ENCODE measurements around the gene THSD4. TPM values are rescaled to one million over a fixed set of nuclear protein-coding genes. Genes with fewer than 3 reads are reported as not detected.

The THSD4 gene
- total and polyA plus RNA-seq, 2 of the 4 experiments (the other 2 are of a cell fraction), result 25.5 to 31.1 TPM

DNA sequence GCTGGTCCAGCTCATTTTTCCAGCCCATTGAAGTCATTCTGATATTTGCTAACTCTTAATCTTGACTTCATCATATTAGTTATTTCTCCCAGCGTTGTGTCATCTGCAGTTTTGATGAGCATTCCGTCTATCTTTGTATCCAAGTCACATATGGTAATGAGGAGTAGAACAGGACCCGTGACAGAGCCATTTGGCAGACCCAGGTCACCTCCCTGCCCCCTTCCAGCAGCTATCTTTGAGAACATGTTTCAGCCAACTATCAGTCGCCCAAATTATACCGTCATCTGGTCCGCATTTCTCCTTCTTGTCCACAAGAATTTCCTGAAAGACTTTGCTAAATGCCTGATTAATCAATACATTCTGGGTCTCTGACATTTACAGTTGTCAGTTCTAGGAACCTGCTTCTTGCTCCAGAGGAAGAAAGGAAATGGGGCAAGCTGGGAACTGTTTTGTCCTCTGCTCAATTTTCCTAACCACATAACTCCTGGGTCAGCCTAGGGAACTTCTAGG is 347.9 kb downstream of the THSD4 start:
- Histone ChIP-seq H4K5ac (ENCODE audit: low read depth, low read length) (no peak overlapping the region), H3K9me3 (ENCODE audit: control insufficient read depth, insufficient read depth, low read length) (no peaks in the 10 kb centered on the region), H3K4me1 (ENCODE audit: control insufficient read depth, insufficient read depth, low read length) (no peaks in the 10 kb centered on the region), H4K8ac (ENCODE audit: low read depth in 2 of 2, low read length in 2 of 2) (no peak overlapping the region), H3K23ac (ENCODE audit: low read depth, low read length) (no peak overlapping the region), H2BK5ac (ENCODE audit: low read depth, low read length, poor library complexity, severe bottlenecking) (no peak overlapping the region), H3K4ac (ENCODE audit: low read depth, low read length) (no peak overlapping the region), H3K79me1 (ENCODE audit: low read depth in 1 of 2, low read length in 2 of 2) (peaks cover 0 to 11% of the 10 kb centered on the region in 2 experiments; a peak in 1 of 4 replicates), H2AFZ (replicated peaks; ENCODE audit: low read length, poor library complexity) (no peak overlapping the region), H2BK120ac (ENCODE audit: low read depth, low read length) (no peak overlapping the region), H3K9me1 (ENCODE audit: insufficient read depth, low read length) (no peaks in the 10 kb centered on the region), H3K9ac (ENCODE audit: low read depth, low read length) (no peak overlapping the region), H4K91ac (ENCODE audit: insufficient read depth, low read depth, low read length) (no peak overlapping the region), H3K27ac (ENCODE audit: insufficient read depth, low read length) (no peak overlapping the region), H2BK15ac (ENCODE audit: low read depth, low read length) (no peak overlapping the region), H2AK5ac (ENCODE audit: low read depth, low read length) (no peak overlapping the region), H3K4me3 (ENCODE audit: insufficient read depth, low read depth, low read length) (no peak overlapping the region), H3K4me2 (ENCODE audit: low read depth, low read length) (no peak overlapping the region), H3K14ac (replicated peaks; ENCODE audit: low read depth, low read length) (no peak overlapping the region), H4K20me1 (ENCODE audit: insufficient read depth, low read length) (peaks cover 4% of the 10 kb centered on the region; the same call in 1 of the 2 replicates), H3K18ac (ENCODE audit: low read depth, low read length) (no peak overlapping the region), H3K56ac (ENCODE audit: extremely low read depth, insufficient read depth, low read length) (no peak overlapping the region), H3K27me3 (ENCODE audit: control insufficient read depth, insufficient read depth, low read length) (no peaks in the 10 kb centered on the region), H3K36me3 (ENCODE audit: control insufficient read depth, insufficient read depth, low read length) (no peaks in the 10 kb centered on the region), H2AK9ac (replicated peaks; ENCODE audit: low read depth, low read length, poor library complexity) (no peak overlapping the region), H2BK20ac (ENCODE audit: low read depth, low read length) (no peak overlapping the region)
- TF ChIP-seq POLR2A (IDR thresholded peaks at IDR 0.05; ENCODE audit: low read depth, low read length) (no peak), FOS (IDR thresholded peaks at IDR 0.05; ENCODE audit: low read depth, low read length) (no peak), BHLHE40 (IDR thresholded peaks at IDR 0.05; ENCODE audit: low read depth, low read length) (no peak), MAZ (IDR thresholded peaks at IDR 0.05; ENCODE audit: borderline replicate concordance, low read depth, low read length) (no peak), RAD21 (IDR thresholded peaks at IDR 0.05; ENCODE audit: low read length) (no peak), NFE2L2 (IDR thresholded peaks at IDR 0.05; ENCODE audit: low read depth, low read length) (no peak), RFX5 (IDR thresholded peaks at IDR 0.05; ENCODE audit: low read depth, low read length) (no peak), CEBPB (IDR thresholded peaks at IDR 0.05; ENCODE audit: low read depth, low read length) (no peak), MAFK (IDR thresholded peaks at IDR 0.05; ENCODE audit: low read depth, low read length) (no peak), SMC3 (IDR thresholded peaks at IDR 0.05; ENCODE audit: low read depth, low read length) (no peak), CHD1 (IDR thresholded peaks at IDR 0.05; ENCODE audit: low read depth, low read length) (no peak), MXI1 (IDR thresholded peaks at IDR 0.05; ENCODE audit: borderline replicate concordance, low read depth, low read length) (no peak), RCOR1 (IDR thresholded peaks at IDR 0.05; ENCODE audit: insufficient replicate concordance, low read length) (no peak)
- TF ChIP-seq, protein P1, sequence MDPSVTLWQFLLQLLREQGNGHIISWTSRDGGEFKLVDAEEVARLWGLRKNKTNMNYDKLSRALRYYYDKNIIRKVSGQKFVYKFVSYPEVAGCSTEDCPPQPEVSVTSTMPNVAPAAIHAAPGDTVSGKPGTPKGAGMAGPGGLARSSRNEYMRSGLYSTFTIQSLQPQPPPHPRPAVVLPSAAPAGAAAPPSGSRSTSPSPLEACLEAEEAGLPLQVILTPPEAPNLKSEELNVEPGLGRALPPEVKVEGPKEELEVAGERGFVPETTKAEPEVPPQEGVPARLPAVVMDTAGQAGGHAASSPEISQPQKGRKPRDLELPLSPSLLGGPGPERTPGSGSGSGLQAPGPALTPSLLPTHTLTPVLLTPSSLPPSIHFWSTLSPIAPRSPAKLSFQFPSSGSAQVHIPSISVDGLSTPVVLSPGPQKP (IDR thresholded peaks at IDR 0.05; ENCODE audit: borderline replicate concordance, low read depth, low read length), result no peak
- TF ChIP-seq, protein P2, sequence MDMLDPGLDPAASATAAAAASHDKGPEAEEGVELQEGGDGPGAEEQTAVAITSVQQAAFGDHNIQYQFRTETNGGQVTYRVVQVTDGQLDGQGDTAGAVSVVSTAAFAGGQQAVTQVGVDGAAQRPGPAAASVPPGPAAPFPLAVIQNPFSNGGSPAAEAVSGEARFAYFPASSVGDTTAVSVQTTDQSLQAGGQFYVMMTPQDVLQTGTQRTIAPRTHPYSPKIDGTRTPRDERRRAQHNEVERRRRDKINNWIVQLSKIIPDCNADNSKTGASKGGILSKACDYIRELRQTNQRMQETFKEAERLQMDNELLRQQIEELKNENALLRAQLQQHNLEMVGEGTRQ (IDR thresholded peaks at IDR 0.05; ENCODE audit: low read depth, low read length), result no peak
- TF ChIP-seq, protein P3, sequence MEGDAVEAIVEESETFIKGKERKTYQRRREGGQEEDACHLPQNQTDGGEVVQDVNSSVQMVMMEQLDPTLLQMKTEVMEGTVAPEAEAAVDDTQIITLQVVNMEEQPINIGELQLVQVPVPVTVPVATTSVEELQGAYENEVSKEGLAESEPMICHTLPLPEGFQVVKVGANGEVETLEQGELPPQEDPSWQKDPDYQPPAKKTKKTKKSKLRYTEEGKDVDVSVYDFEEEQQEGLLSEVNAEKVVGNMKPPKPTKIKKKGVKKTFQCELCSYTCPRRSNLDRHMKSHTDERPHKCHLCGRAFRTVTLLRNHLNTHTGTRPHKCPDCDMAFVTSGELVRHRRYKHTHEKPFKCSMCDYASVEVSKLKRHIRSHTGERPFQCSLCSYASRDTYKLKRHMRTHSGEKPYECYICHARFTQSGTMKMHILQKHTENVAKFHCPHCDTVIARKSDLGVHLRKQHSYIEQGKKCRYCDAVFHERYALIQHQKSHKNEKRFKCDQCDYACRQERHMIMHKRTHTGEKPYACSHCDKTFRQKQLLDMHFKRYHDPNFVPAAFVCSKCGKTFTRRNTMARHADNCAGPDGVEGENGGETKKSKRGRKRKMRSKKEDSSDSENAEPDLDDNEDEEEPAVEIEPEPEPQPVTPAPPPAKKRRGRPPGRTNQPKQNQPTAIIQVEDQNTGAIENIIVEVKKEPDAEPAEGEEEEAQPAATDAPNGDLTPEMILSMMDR (conservative IDR thresholded peaks at IDR 0.05; ENCODE audit: low read depth, low read length), result no peak
- BruUV-seq (replicated peaks), result no TSS peak
- ChIA-PET POLR2A (ENCODE audit: unreplicated experiment) (no interaction called here), CTCF (interaction anchor here (0.8 kb wide), 1 partner anchor 30 kb away, joined by 3 read pairs; no protein-coding TSS in a partner anchor)
- no peak for DNase-seq
- dilution Hi-C loops (cut with HindIII; ENCODE audit: low sequenced_read_pairs, unreplicated experiment), result no loop called here
- WGBS, 2 experiments (ENCODE audit: extremely low coverage in 2 of 2, insufficient read length in 1 of 2), result 93% methylated on average over 3 of the region's 6 CpGs; no CpG with 5 or more reads in 1 of the 2 experiments
- no peak for ATAC-seq (ENCODE audit: low read depth)
- in situ Hi-C loops (cut with MboI; ENCODE audit: low sequenced_read_pairs), result no loop called here
- intact Hi-C loops (cut with micrococcal nuclease), result no loop called here

Measured in IMR-90 (cell line).